DND-41 (cell line): Measurements from ENCODE around the gene CYB561.
"Not testable (repeated sequence)": the region's sequence is repeated elsewhere in the genome, so short reads cannot be mapped to it uniquely, and the experiment has no call there.

Source experiments
- ATAC-seq: fragments of 200-7000 bp; cut with Tn5 transposase; 3 replicates; pipeline ENCODE4 v1.9.1; 2021; ENCODE audit warnings: low read depth; ENCODE audit not compliant: insufficient read depth
- DNase-seq: peaks from one replicate; pipeline ENCODE4 v3.0.0-alpha.2; 2020
- H2AFZ ChIP-seq: 2 replicates; pipeline ENCODE4 v1.6.0; 2012; ENCODE audit warnings: low read depth, low read length
- H3K27ac ChIP-seq: 2 replicates; pipeline ENCODE4 v1.5.1; 2012; ENCODE audit warnings: low read length, inconsistent platforms
- H3K27me3 ChIP-seq: fragments of 200-600 bp; sonication (generic); 2 replicates; pipeline ENCODE4 v1.6.0; 2012; ENCODE audit warnings: low read length, mild to moderate bottlenecking, inconsistent platforms; ENCODE audit not compliant: insufficient read depth, poor library complexity
- H3K36me3 ChIP-seq: 2 replicates; pipeline ENCODE4 v1.5.1; 2012; ENCODE audit warnings: low read length, inconsistent platforms; ENCODE audit not compliant: insufficient read depth
- H3K4me1 ChIP-seq: 2 replicates; pipeline ENCODE4 v1.5.1; 2012; ENCODE audit warnings: mild to moderate bottlenecking, low read length; ENCODE audit not compliant: insufficient read depth
- H3K4me2 ChIP-seq: 2 replicates; pipeline ENCODE4 v1.6.0; 2012; ENCODE audit warnings: mild to moderate bottlenecking, moderate library complexity, low read length, inconsistent platforms; ENCODE audit not compliant: insufficient read depth
- H3K4me3 ChIP-seq, 2 experiments: fragments of 200-600 bp in 1 of 2; shearing (Covaris generic) in 1 of 2; 2 replicates each; pipeline ENCODE4 v1.5.1; 2012 to 2016; ENCODE audit warnings: inconsistent platforms in 2 of 2, low read length in 2 of 2, mild to moderate bottlenecking in 2 of 2, low read depth in 1 of 2, moderate library complexity in 1 of 2
- H3K79me2 ChIP-seq: 2 replicates; pipeline ENCODE4 v1.6.0; 2012; ENCODE audit warnings: low read length, inconsistent platforms; ENCODE audit not compliant: insufficient read depth
- H3K9ac ChIP-seq: 2 replicates; pipeline ENCODE4 v1.6.0; 2012; ENCODE audit warnings: low read depth, mild to moderate bottlenecking, inconsistent platforms, low read length, moderate library complexity
- H3K9me3 ChIP-seq: 2 replicates; pipeline ENCODE4 v1.5.1; 2012; ENCODE audit warnings: low read length, moderate library complexity, mild to moderate bottlenecking, inconsistent platforms; ENCODE audit not compliant: insufficient read depth, severe bottlenecking
- H4K20me1 ChIP-seq: 2 replicates; pipeline ENCODE4 v1.6.0; 2012; ENCODE audit warnings: low read length; ENCODE audit not compliant: insufficient read depth
- CTCF ChIP-seq: IDR thresholded peaks from 2 replicates; pipeline ENCODE4 v1.5.1; 2012; ENCODE audit warnings: borderline replicate concordance, low read length, moderate library complexity, mild to moderate bottlenecking; ENCODE audit not compliant: poor library complexity, severe bottlenecking; ENCODE audit errors: extremely low read depth
- EZH2 ChIP-seq: IDR thresholded peaks from 3 replicates; pipeline ENCODE4 v1.6.1; 2012; ENCODE audit warnings: borderline replicate concordance, low read depth, mild to moderate bottlenecking, moderate library complexity, low read length, inconsistent platforms; ENCODE audit not compliant: severe bottlenecking

Gene CYB561

GRCh38 chr17:63460018-63460417 is 13.9 kb upstream of the CYB561 start:
- H3K4me3 ChIP-seq = no peak overlapping the region
- no peak overlapping the region for H2AFZ ChIP-seq
- no peak for TF ChIP-seq EZH2
- no peak for TF ChIP-seq CTCF
- no peak overlapping the region for H3K4me2 ChIP-seq
- no peaks in the 10 kb centered on the region for H3K27me3 ChIP-seq
- no peaks in the 10 kb centered on the region for H3K9me3 ChIP-seq
- DNase-seq (no peak), ATAC-seq (no peak)
- no peak overlapping the region for H3K27ac ChIP-seq
- H3K79me2 ChIP-seq = no peaks in the 10 kb centered on the region
- no peak overlapping the region for H3K9ac ChIP-seq
- H3K4me1 ChIP-seq = no peaks in the 10 kb centered on the region
- H3K36me3 ChIP-seq = no peaks in the 10 kb centered on the region
- H4K20me1 ChIP-seq = no peaks in the 10 kb centered on the region

GRCh38 chr17:63458478-63458877 is 12.4 kb upstream of the CYB561 start:
- no peak overlapping the region for H3K9ac ChIP-seq
- TF ChIP-seq EZH2 (no peak), CTCF (no peak)
- no peak overlapping the region for H3K4me3 ChIP-seq
- H2AFZ ChIP-seq = no peak overlapping the region
- no peak for ATAC-seq
- H3K36me3 ChIP-seq = no peaks in the 10 kb centered on the region
- no peak for DNase-seq
- no peaks in the 10 kb centered on the region for H4K20me1 ChIP-seq
- no peaks in the 10 kb centered on the region for H3K27me3 ChIP-seq
- H3K79me2 ChIP-seq = no peaks in the 10 kb centered on the region
- no peak overlapping the region for H3K4me2 ChIP-seq
- H3K27ac ChIP-seq = no peak overlapping the region
- H3K4me1 ChIP-seq = no peaks in the 10 kb centered on the region
- H3K9me3 ChIP-seq = no peaks in the 10 kb centered on the region

GRCh38 chr17:63455417-63455816 is 9.3 kb upstream of the CYB561 start:
- H4K20me1 ChIP-seq = no peaks in the 10 kb centered on the region
- peaks cover 4% of the 10 kb centered on the region for H3K27me3 ChIP-seq
- no peak overlapping the region for H3K27ac ChIP-seq
- H2AFZ ChIP-seq = no peak overlapping the region
- H3K36me3 ChIP-seq = no peaks in the 10 kb centered on the region
- ATAC-seq (no peak), DNase-seq (no peak)
- H3K79me2 ChIP-seq = no peaks in the 10 kb centered on the region
- no peak overlapping the region for H3K4me3 ChIP-seq
- H3K9me3 ChIP-seq = no peaks in the 10 kb centered on the region
- TF ChIP-seq EZH2 = no peak
- no peak for TF ChIP-seq CTCF
- no peak overlapping the region for H3K9ac ChIP-seq
- no peak overlapping the region for H3K4me2 ChIP-seq
- H3K4me1 ChIP-seq = no peaks in the 10 kb centered on the region

- Histone ChIP-seq H3K9ac (no peak overlapping the region), H3K36me3 (no peaks in the 10 kb centered on the region), H3K9me3 (no peaks in the 10 kb centered on the region), H3K27me3 (peaks cover 4% of the 10 kb centered on the region), H3K4me2 (no peak overlapping the region), H3K79me2 (no peaks in the 10 kb centered on the region), H3K4me3 (no peak overlapping the region), H2AFZ (no peak overlapping the region), H3K27ac (no peak overlapping the region), H4K20me1 (no peaks in the 10 kb centered on the region), H3K4me1 (no peaks in the 10 kb centered on the region)
- no peak for DNase-seq
- ATAC-seq = no peak
- TF ChIP-seq CTCF (no peak), EZH2 (no peak)
Measured at GRCh38 chr17:63454915-63455314, 8.8 kb upstream of the CYB561 start.

GRCh38 chr17:63454357-63454756 is 8.3 kb upstream of the CYB561 start:
- H3K27me3 ChIP-seq, H3K9me3 ChIP-seq, H3K4me1 ChIP-seq, H2AFZ ChIP-seq, H3K79me2 ChIP-seq, DNase-seq, H3K27ac ChIP-seq, H4K20me1 ChIP-seq, H3K9ac ChIP-seq, H3K36me3 ChIP-seq, ATAC-seq, H3K4me3 ChIP-seq, H3K4me2 ChIP-seq: not testable (repeated sequence)
